Choroid plexus epithelial cell (primary cell): Measurements from ENCODE around the gene CDC42EP5.

Experiments used
- DNase-seq: peaks from one replicate; pipeline ENCODE4 v3.0.0-alpha.2; 2010; ENCODE audit warnings: low read depth
- H3K4me3 ChIP-seq: 2 replicates; pipeline ENCODE4 v1.5.1; 2011; ENCODE audit warnings: low read depth, mild to moderate bottlenecking, control low read depth, low read length, moderate library complexity
- TF ChIP-seq, protein P1 (sequence below): conservative IDR thresholded peaks from 2 replicates; pipeline ENCODE4 v1.5.1; 2011; ENCODE audit warnings: low read depth, mild to moderate bottlenecking, control low read depth, inconsistent platforms, low read length, moderate library complexity

The CDC42EP5 gene

DNA sequence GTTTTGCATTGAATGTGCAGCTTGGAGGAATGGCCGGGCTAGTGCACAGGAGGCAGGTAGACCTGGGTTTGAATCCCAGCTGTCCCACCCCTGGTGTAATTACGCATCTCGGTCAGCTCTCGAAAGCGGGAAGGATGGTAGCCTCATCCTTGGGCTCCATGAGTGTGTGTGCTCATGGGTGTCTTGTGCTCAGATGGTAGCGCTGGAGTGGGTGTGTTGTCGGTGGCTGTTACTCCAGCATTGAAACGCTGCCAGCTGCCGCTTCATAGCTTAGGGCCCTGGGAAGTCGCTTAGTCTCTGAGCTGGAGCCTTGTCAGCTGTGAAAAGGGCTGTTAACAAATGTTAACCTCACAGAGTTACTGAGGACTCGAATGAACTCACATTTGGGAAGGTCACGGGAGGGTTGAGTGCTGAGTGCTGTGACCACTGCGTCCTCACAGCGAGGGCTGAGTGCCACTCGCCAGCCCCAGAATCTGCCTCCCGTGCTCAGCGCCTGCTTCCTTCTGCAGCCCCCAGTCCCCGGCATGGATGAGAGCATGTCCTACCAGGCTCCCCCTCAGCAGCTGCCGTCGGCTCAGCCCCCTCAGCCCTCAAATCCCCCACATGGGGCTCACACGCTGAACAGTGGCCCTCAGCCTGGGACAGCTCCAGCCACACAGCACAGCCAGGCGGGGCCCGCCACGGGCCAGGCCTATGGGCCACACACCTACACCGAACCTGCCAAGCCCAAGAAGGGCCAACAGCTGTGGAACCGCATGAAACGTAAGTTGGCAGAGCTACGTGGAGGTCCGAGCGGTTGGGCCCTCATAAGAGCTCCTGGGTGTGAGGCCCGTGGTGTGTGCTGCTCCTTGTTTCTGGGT is 18.9 kb downstream of the CDC42EP5 start:
- no peak overlapping the region for H3K4me3 ChIP-seq
- no peak for DNase-seq
- TF ChIP-seq, protein P1, sequence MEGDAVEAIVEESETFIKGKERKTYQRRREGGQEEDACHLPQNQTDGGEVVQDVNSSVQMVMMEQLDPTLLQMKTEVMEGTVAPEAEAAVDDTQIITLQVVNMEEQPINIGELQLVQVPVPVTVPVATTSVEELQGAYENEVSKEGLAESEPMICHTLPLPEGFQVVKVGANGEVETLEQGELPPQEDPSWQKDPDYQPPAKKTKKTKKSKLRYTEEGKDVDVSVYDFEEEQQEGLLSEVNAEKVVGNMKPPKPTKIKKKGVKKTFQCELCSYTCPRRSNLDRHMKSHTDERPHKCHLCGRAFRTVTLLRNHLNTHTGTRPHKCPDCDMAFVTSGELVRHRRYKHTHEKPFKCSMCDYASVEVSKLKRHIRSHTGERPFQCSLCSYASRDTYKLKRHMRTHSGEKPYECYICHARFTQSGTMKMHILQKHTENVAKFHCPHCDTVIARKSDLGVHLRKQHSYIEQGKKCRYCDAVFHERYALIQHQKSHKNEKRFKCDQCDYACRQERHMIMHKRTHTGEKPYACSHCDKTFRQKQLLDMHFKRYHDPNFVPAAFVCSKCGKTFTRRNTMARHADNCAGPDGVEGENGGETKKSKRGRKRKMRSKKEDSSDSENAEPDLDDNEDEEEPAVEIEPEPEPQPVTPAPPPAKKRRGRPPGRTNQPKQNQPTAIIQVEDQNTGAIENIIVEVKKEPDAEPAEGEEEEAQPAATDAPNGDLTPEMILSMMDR = no peak

DNA sequence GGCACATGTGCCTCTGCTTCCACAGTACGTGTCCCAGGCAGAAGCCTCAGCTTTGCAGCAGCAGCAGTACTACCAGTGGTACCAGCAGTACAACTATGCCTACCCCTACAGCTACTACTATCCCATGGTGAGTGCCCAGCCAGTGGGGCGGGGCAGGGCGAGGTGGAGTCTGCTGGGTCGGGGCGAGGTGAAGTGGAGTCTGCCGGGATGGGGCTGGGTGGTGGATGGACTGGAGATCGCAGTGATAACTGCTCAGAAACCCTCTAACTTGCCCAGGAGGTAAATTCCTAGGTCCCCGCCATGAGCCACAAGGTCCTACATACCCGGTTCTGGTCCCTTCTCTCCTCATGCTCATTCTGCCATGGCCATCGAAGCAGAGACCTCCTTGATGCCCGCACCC is 20.5 kb downstream of the CDC42EP5 start:
- no peak for DNase-seq
- no peak overlapping the region for H3K4me3 ChIP-seq
- TF ChIP-seq, protein P1 = no peak

GRCh38 chr19:54451997-54452396 is 21.1 kb downstream of the CDC42EP5 start:
- TF ChIP-seq, protein P1 = no peak
- H3K4me3 ChIP-seq = no peak overlapping the region
- DNase-seq = no peak

DNA sequence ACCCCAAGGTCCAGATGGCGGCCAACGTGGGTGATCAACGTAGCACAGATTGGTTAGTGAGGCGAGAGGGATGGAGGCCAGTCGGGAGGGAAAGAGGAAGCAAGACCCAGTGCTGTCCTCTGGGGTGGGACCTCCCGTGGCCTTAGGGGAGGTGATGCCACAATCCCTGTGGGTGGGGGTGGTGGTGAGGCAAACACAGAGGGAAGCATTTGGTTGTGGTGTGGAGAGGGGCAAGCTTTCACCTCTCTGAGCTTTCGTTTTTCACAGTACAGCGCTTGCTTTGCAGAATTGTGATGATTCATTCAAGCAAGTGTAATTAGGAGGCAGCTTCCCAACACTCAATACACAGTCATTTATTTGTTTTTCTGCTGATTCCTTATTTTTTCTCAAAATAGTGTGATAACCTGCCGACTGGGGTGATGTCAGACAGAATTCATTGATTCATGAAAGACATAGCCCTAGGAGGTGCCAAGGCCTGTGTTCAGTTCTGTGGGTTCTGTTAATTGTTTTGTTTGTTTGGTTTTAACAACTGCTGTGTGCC is 21.7 kb downstream of the CDC42EP5 start:
- peak overlapping the region; percentile 3 for H3K4me3 ChIP-seq
- DNase-seq = peak; percentile 57
- TF ChIP-seq, protein P1 = no peak

DNA sequence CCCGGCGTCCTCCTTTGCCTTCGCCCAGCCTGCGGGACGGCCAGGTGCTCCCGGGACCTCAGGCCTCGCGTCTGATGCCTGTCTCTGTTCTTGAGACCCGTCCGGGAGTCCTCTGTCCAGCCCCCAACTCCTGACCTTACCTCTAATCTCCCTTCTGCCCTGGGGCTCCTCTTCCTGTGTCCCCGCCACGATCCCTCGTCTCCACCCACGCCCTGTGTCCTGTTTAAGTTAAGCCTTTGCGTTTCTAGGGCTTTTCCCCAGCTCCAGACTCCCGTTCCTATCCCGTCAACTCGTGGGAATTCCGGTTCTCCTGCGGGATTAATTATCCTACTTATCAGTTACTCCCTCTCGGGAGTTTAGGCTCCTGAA is 23.4 kb downstream of the CDC42EP5 start:
- TF ChIP-seq, protein P1 = no peak
- DNase-seq = no peak
- peak overlapping the region; percentile 94 for H3K4me3 ChIP-seq

- H3K4me3 ChIP-seq = peak within 1 kb of the TSS; percentile 94
- TF ChIP-seq, protein P1 = no peak
- peak; percentile 99 for DNase-seq
These were observed 24.1 kb downstream of the CDC42EP5 start, which contains the start of gene LENG8 for GRCh38 chr19:54448774-54449700. TSS of gene LENG8 (plus strand) at chr19:54449199. CDS start at chr19:54451345, 2,146 bp downstream.
